Gastroesophageal sphincter (tissue), 4 donors: ENCODE data around the gene GUCY1A2. TPM values are rescaled to one million over a fixed set of nuclear protein-coding genes. Genes with fewer than 3 reads are reported as not detected.

Experiments
- ATAC-seq: fragments of 150-250 bp; one replicate; pipeline ENCODE4 v1.9.1; 2016; ENCODE audit warnings: mild to moderate bottlenecking, moderate library complexity
- H3K27ac ChIP-seq, 4 donors: fragments of 200-600 bp; sonication (generic) in 3 of 4; 1 replicate in 3 of 4; 2 replicates in 1 of 4; pipeline ENCODE4 v1.5.1; 2016 to 2019
- H3K27me3 ChIP-seq: fragments of 200-600 bp; sonication (generic); one replicate; pipeline ENCODE4 v1.5.1; 2019
- H3K36me3 ChIP-seq, 2 donors: fragments of 200-600 bp; sonication (generic); one replicate each; pipeline ENCODE4 v1.5.1; 2019; ENCODE audit warnings: control low read depth in 1 of 2
- H3K4me1 ChIP-seq, 3 donors: fragments of 200-600 bp; sonication (generic); 1 replicate in 2 of 3; 2 replicates in 1 of 3; pipeline ENCODE4 v1.5.1; 2016 to 2019; ENCODE audit warnings: control low read depth in 2 of 3
- H3K4me3 ChIP-seq, 2 donors: fragments of 200-600 bp; sonication (generic); one replicate each; pipeline ENCODE4 v1.5.1; 2019; ENCODE audit warnings: mild to moderate bottlenecking in 1 of 2, moderate library complexity in 1 of 2
- H3K9me3 ChIP-seq, 3 donors: fragments of 200-600 bp; sonication (generic); one replicate each; pipeline ENCODE4 v1.5.1; 2017 to 2019; ENCODE audit warnings: control low read depth in 2 of 3
- CTCF ChIP-seq, 4 experiments: fragments of 200-600 bp in 2 of 4; fragments of 450-650 bp in 2 of 4; sonication (generic) in 1 of 4; IDR thresholded peaks; one replicate each; pipeline ENCODE4 v1.5.1; 2017 to 2019; ENCODE audit warnings: antibody characterized with exemption in 4 of 4, mild to moderate bottlenecking in 2 of 4, moderate library complexity in 2 of 4
- EP300 ChIP-seq: sonication (generic); formaldehyde crosslinking; IDR thresholded peaks from one replicate; pipeline ENCODE4 v1.6.1; 2017; ENCODE audit warnings: antibody characterized with exemption, mild to moderate bottlenecking
- POLR2A ChIP-seq, 2 donors: fragments of 450-650 bp; IDR thresholded peaks; one replicate each; pipeline ENCODE4 v1.6.1; 2017; ENCODE audit warnings: antibody characterized with exemption in 2 of 2, mild to moderate bottlenecking in 2 of 2, moderate library complexity in 1 of 2
- POLR2AphosphoS5 ChIP-seq: sonication (generic); formaldehyde crosslinking; IDR thresholded peaks from one replicate; pipeline ENCODE4 v1.6.1; 2017; ENCODE audit warnings: antibody characterized with exemption
- WGBS, 2 donors: methylation state at CpG; one replicate each; pipeline ENCODE4 v1.1.5; 2018; ENCODE audit warnings: low coverage in 1 of 2; 5-methylcytosine and 5-hydroxymethylcytosine counted together
- total RNA-seq, 4 donors: library from RNA; depleted of rRNA; stranded (reverse); fragments of >200 nt; gene quantifications; one replicate each; pipeline ENCODE4 v1.1.0, GENCODE V29; 2016

GUCY1A2 gene
- total RNA-seq, 4 donors from 2014 or later, result 1.5 to 10.3 (median 3.7) TPM

GRCh38 chr11:106854429-106854828 is 163.8 kb downstream of the GUCY1A2 start:
- 70 to 100% methylated on average over 2 to 7 of the region's 7 CpGs for WGBS, 2 donors
- ATAC-seq, result no peak
- no peak for TF ChIP-seq CTCF (IDR thresholded peaks at IDR 0.05)
- no peak for TF ChIP-seq POLR2AphosphoS5
- no peak for TF ChIP-seq EP300
- TF ChIP-seq POLR2A (IDR thresholded peaks at IDR 0.05), result no peak
- Histone ChIP-seq H3K36me3 (no peaks in the 10 kb centered on the region), H3K4me3 (no peak overlapping the region), H3K27ac (no peak overlapping the region), H3K4me1 (no peaks in the 10 kb centered on the region), H3K27me3 (no peaks in the 10 kb centered on the region), H3K9me3 (peaks cover 0 to 8% (median 0%) of the 10 kb centered on the region in 3 donors)

DNA sequence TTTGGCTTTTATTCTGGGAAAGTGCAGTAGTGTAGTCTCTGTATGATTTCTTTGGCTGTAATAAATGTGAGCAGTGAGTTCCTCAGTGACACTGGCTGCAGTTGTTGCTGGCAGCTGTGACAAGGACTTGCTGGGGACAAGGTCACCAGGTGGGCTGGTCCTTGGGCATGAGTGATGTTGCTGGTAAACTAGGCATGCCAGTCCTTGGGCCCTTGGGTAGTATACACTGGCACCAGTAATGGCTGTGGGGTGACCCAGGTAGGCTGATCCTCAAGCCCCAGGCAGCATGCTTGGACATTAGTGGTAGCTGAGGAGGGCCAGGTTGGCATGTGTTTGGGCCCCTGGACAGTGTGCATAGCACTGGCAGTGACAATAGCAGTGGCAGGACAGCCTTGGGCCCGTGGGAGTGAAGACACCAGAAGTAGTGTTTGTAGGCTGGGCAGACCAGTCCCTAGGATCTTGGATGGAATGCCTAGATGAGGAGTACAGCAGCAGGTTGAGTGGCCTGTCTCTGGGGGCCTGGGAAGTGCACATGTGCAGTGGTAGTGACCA is 164.3 kb downstream of the GUCY1A2 start:
- TF ChIP-seq EP300, result no peak
- no peak for TF ChIP-seq POLR2A (IDR thresholded peaks at IDR 0.05)
- TF ChIP-seq POLR2AphosphoS5, result no peak
- TF ChIP-seq CTCF (IDR thresholded peaks at IDR 0.05), result no peak
- Histone ChIP-seq H3K4me3 (no peak overlapping the region), H3K36me3 (no peaks in the 10 kb centered on the region), H3K27ac (no peak overlapping the region), H3K27me3 (no peaks in the 10 kb centered on the region), H3K4me1 (no peaks in the 10 kb centered on the region), H3K9me3 (peaks cover 0 to 8% (median 0%) of the 10 kb centered on the region in 3 donors)
- ATAC-seq, result no peak
- 100% methylated on average over 1 of the region's 1 CpG; no CpG with 5 or more reads in 1 of the 2 donors for WGBS, 2 donors

- Histone ChIP-seq H3K4me3 (no peak overlapping the region), H3K9me3 (peaks cover 0 to 8% (median 0%) of the 10 kb centered on the region in 3 donors)
- no peak for ATAC-seq
Observed at GRCh38 chr11:106852779-106853178, 165.5 kb downstream of the GUCY1A2 start.

GRCh38 chr11:106848526-106848925 is 169.8 kb downstream of the GUCY1A2 start:
- Histone ChIP-seq H3K4me3 (no peak overlapping the region), H3K9me3 (peaks cover 0 to 1% (median 0%) of the 10 kb centered on the region in 3 donors), H3K4me1 (no peaks in the 10 kb centered on the region), H3K27me3 (no peaks in the 10 kb centered on the region), H3K36me3 (no peaks in the 10 kb centered on the region), H3K27ac (no peak overlapping the region)
- ATAC-seq, result no peak
- no peak for TF ChIP-seq POLR2A (IDR thresholded peaks at IDR 0.05)
- no peak for TF ChIP-seq POLR2AphosphoS5
- no peak for TF ChIP-seq CTCF (IDR thresholded peaks at IDR 0.05)
- TF ChIP-seq EP300, result no peak

More at GRCh38 chr11:106852779-106853178, 165.5 kb downstream of the GUCY1A2 start:
- Histone ChIP-seq H3K36me3 (no peaks in the 10 kb centered on the region), H3K4me1 (no peaks in the 10 kb centered on the region), H3K27me3 (no peaks in the 10 kb centered on the region), H3K27ac (no peak overlapping the region)
- TF ChIP-seq POLR2A (IDR thresholded peaks at IDR 0.05), result no peak
- TF ChIP-seq EP300, result no peak
- no peak for TF ChIP-seq POLR2AphosphoS5
- TF ChIP-seq CTCF (IDR thresholded peaks at IDR 0.05), result no peak

- Histone ChIP-seq H3K27ac (no peak overlapping the region), H3K4me3 (no peak overlapping the region), H3K9me3 (no peaks in the 10 kb centered on the region), H3K27me3 (no peaks in the 10 kb centered on the region), H3K36me3 (no peaks in the 10 kb centered on the region), H3K4me1 (no peaks in the 10 kb centered on the region)
- no peak for ATAC-seq
- TF ChIP-seq EP300 (no peak), POLR2AphosphoS5 (no peak), CTCF (IDR thresholded peaks at IDR 0.05) (no peak), POLR2A (IDR thresholded peaks at IDR 0.05) (no peak)
Observed at GRCh38 chr11:106842134-106842533, 176.1 kb downstream of the GUCY1A2 start.
